Measurements from ENCODE around the gene NCAPD2.

Gene NCAPD2

DNA sequence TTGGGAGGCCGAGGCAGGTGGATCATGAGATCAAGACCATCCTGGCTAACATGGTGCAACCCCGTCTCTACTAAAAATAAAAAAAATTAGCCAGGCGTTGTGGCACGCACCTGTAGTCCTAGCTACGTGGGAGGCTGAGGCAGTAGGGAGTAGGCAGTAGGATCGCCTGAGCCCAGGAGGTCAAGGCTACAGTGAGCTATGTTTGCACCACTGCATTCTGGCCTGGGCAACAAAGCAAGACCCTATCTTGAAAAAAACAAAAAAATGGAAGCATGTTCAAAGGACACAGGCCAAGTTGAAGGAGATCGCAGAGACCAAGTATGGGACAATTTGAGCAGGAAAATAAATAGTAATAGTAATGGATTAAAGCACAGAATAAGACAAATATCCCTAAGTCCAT lies 14.2 kb downstream of the NCAPD2 start:
- TF ChIP-seq, protein P1, sequence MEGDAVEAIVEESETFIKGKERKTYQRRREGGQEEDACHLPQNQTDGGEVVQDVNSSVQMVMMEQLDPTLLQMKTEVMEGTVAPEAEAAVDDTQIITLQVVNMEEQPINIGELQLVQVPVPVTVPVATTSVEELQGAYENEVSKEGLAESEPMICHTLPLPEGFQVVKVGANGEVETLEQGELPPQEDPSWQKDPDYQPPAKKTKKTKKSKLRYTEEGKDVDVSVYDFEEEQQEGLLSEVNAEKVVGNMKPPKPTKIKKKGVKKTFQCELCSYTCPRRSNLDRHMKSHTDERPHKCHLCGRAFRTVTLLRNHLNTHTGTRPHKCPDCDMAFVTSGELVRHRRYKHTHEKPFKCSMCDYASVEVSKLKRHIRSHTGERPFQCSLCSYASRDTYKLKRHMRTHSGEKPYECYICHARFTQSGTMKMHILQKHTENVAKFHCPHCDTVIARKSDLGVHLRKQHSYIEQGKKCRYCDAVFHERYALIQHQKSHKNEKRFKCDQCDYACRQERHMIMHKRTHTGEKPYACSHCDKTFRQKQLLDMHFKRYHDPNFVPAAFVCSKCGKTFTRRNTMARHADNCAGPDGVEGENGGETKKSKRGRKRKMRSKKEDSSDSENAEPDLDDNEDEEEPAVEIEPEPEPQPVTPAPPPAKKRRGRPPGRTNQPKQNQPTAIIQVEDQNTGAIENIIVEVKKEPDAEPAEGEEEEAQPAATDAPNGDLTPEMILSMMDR (IDR thresholded peaks at IDR 0.05; ENCODE audit: low read depth, low read length), result no peak
- no peak for TF ChIP-seq EZH2phosphoT487 (IDR thresholded peaks at IDR 0.05; ENCODE audit: low read depth)
- H3K79me2 ChIP-seq (ENCODE audit: low read length), result peaks cover 58% of the 10 kb centered on the region
- H3K27ac ChIP-seq (ENCODE audit: low read length), result no peak overlapping the region
- no peaks in the 10 kb centered on the region for H3K4me1 ChIP-seq (ENCODE audit: low read length)
- H3K27me3 ChIP-seq (ENCODE audit: low read depth, low read length), result no peaks in the 10 kb centered on the region
- no peak overlapping the region for H3K4me3 ChIP-seq (ENCODE audit: low read length)
- 0 out of 2 replicates have a peak, but pooled peaks cover 3% of the 10 kb centered on the region for H4K20me1 ChIP-seq (ENCODE audit: insufficient read depth, low read length)
- no peaks in the 10 kb centered on the region for H3K9me3 ChIP-seq (ENCODE audit: insufficient read depth, low read length)
- H3K36me3 ChIP-seq (replicated peaks; ENCODE audit: low read depth, low read length), result peaks cover 40% of the 10 kb centered on the region
- H2AFZ ChIP-seq (ENCODE audit: low read depth, low read length), result no peak overlapping the region
- no peak overlapping the region for H3K4me2 ChIP-seq (ENCODE audit: low read length)
- H3K9ac ChIP-seq (ENCODE audit: low read length), result no peak overlapping the region

GRCh38 chr12:6520186-6520585 lies 26.3 kb downstream of the NCAPD2 start:
- Histone ChIP-seq H3K79me2 (ENCODE audit: low read length) (no peaks in the 10 kb centered on the region), H3K4me3 (ENCODE audit: low read length) (no peak overlapping the region), H2AFZ (ENCODE audit: low read depth, low read length) (no peak overlapping the region), H3K27me3 (ENCODE audit: low read depth, low read length) (no peaks in the 10 kb centered on the region), H3K9ac (ENCODE audit: low read length) (no peak overlapping the region), H3K36me3 (replicated peaks; ENCODE audit: low read depth, low read length) (peaks cover 75% of the 10 kb centered on the region), H3K9me3 (ENCODE audit: insufficient read depth, low read length) (no peaks in the 10 kb centered on the region), H3K27ac (ENCODE audit: low read length) (no peak overlapping the region), H3K4me1 (ENCODE audit: low read length) (no peaks in the 10 kb centered on the region), H4K20me1 (ENCODE audit: insufficient read depth, low read length) (no peaks in the 10 kb centered on the region), H3K4me2 (ENCODE audit: low read length) (no peak overlapping the region)
- TF ChIP-seq, protein P1 (IDR thresholded peaks at IDR 0.05; ENCODE audit: low read depth, low read length), result no peak
- no peak for TF ChIP-seq EZH2phosphoT487 (IDR thresholded peaks at IDR 0.05; ENCODE audit: low read depth)

GRCh38 chr12:6522193-6522592 lies 28.3 kb downstream of the NCAPD2 start:
- H3K27ac ChIP-seq (ENCODE audit: low read length), result no peak overlapping the region
- H3K4me2 ChIP-seq (ENCODE audit: low read length), result no peak overlapping the region
- H3K9ac ChIP-seq (ENCODE audit: low read length), result no peak overlapping the region
- no peaks in the 10 kb centered on the region for H3K4me1 ChIP-seq (ENCODE audit: low read length)
- no peaks in the 10 kb centered on the region for H3K79me2 ChIP-seq (ENCODE audit: low read length)
- TF ChIP-seq, protein P1 (IDR thresholded peaks at IDR 0.05; ENCODE audit: low read depth, low read length), result no peak
- no peak for TF ChIP-seq EZH2phosphoT487 (IDR thresholded peaks at IDR 0.05; ENCODE audit: low read depth)
- H3K9me3 ChIP-seq (ENCODE audit: insufficient read depth, low read length), result no peaks in the 10 kb centered on the region
- H2AFZ ChIP-seq (ENCODE audit: low read depth, low read length), result no peak overlapping the region
- H4K20me1 ChIP-seq (ENCODE audit: insufficient read depth, low read length), result no peaks in the 10 kb centered on the region
- peaks cover 80% of the 10 kb centered on the region for H3K36me3 ChIP-seq (replicated peaks; ENCODE audit: low read depth, low read length)
- no peaks in the 10 kb centered on the region for H3K27me3 ChIP-seq (ENCODE audit: low read depth, low read length)
- H3K4me3 ChIP-seq (ENCODE audit: low read length), result no peak overlapping the region

- no peaks in the 10 kb centered on the region for H3K27me3 ChIP-seq (ENCODE audit: low read depth, low read length)
- no peak overlapping the region for H3K27ac ChIP-seq (ENCODE audit: low read length)
- no peak overlapping the region for H3K4me2 ChIP-seq (ENCODE audit: low read length)
- H3K9me3 ChIP-seq (ENCODE audit: insufficient read depth, low read length), result no peaks in the 10 kb centered on the region
- H3K79me2 ChIP-seq (ENCODE audit: low read length), result no peaks in the 10 kb centered on the region
- H4K20me1 ChIP-seq (ENCODE audit: insufficient read depth, low read length), result no peaks in the 10 kb centered on the region
- H3K4me3 ChIP-seq (ENCODE audit: low read length), result no peak overlapping the region
- no peak overlapping the region for H2AFZ ChIP-seq (ENCODE audit: low read depth, low read length)
- no peak overlapping the region for H3K9ac ChIP-seq (ENCODE audit: low read length)
- H3K36me3 ChIP-seq (replicated peaks; ENCODE audit: low read depth, low read length), result peaks cover 85% of the 10 kb centered on the region
- TF ChIP-seq, protein P1 (IDR thresholded peaks at IDR 0.05; ENCODE audit: low read depth, low read length), result no peak
- no peak for TF ChIP-seq EZH2phosphoT487 (IDR thresholded peaks at IDR 0.05; ENCODE audit: low read depth)
- no peaks in the 10 kb centered on the region for H3K4me1 ChIP-seq (ENCODE audit: low read length)
These were observed 29.8 kb downstream of the NCAPD2 start for GRCh38 chr12:6523708-6524107.
